Endothelial cell of hepatic sinusoid (primary cell): ENCODE results near the gene PLPP3.

Source experiments
- in situ Hi-C: cut with HindIII; loops from 2 replicates; pipeline ENCODE4 v1.10.0; 2017; ENCODE audit warnings: low sequenced_read_pairs

Gene PLPP3

DNA sequence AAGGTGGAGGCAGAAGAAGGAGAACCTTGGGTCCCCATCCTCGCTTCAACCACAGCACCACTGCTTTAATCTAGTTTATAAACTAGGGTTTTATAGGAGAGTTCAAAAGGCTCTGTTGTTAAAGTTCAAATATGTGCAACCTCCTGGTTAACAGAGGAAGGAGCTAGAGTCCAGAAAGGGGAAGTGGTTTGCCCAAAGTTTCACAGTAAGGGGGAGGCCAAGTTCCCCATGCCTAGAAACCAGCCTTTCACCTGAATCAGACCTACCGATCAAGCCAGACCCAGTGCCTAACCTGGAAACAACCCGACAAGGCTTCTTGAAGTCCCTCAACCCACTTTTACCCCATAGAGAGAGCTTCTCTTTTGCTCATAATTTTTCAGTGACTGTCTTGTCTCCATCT, 106.5 kb downstream of the PLPP3 start:
- in situ Hi-C loops: no loop called here

DNA sequence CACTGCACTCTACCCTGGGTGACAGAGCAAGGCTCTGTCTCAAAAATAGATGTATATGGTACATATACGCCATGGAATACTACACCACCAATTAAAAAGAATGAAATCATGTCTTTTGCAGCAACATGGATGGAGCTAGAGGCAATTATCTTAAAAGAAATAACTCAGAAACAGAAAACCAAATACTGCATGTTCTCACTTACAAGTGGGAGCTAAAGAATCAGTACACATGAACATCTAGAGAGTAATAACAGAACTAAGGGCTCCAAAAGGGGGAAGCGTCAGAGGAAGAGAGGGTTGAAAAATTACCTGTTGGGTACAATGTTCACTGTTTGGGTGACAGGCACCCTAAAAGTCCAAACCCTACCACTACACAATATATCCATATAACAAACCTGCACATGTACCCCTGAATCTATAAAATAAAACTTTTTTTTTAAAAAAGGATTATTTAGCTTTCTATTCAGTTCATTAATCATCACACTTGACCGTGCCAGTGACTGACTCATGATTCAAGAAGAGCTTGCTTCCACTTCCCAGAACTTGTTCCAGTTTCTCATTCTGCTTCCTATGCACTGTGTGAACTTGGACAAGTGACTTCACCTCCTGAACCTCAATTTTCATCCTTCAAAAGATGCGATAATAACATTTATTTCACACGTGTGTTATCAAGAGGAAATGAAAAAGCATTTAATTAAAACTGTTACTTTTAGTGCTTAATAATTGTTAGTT, 109.6 kb downstream of the PLPP3 start:
- in situ Hi-C loops: no loop called here

DNA sequence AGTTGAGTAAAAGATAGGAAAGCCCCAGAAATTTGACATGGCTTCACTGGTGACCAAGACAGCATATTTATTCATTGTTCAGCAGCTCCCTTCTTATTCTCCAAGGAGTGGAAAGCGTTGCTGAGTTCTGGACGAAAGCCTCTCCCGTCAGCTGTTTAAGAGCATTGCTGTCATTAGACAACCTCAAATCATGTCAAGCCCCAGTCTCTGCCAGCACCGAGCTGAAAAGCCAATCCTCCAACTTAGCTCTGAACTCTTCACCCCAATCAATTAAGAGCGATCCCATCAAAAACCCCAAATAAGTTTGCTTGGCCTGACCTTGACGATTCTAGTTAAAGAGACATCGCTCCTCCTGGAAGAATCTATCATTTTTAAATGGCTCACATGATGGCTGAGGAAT, 110.8 kb downstream of the PLPP3 start:
- in situ Hi-C loops: no loop called here

DNA sequence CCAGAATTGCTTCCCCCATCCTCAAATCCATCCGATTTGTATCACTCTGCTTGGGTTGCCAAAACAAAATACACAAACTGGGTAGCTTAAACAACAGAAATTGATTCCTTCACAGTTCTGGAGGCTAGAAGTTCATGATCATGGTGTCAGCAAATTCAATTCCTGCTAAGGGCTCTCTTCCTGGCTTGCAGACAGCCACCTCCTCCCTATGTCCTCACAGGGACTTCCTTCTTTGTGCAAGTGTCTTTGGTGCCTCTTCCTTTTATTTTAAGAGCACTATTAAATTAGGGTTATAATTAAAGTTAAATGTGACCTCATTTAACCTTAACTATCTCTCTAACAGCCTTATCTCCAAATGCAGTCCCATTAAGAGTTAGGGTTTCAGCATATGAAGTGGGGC, 112.8 kb downstream of the PLPP3 start:
- in situ Hi-C loops: no loop called here

- in situ Hi-C loops: no loop called here
Measured at GRCh38 chr1:56464294-56464693, 115.1 kb downstream of the PLPP3 start.

GRCh38 chr1:56463376-56463775, 116.0 kb downstream of the PLPP3 start:
- in situ Hi-C loops: no loop called here

DNA sequence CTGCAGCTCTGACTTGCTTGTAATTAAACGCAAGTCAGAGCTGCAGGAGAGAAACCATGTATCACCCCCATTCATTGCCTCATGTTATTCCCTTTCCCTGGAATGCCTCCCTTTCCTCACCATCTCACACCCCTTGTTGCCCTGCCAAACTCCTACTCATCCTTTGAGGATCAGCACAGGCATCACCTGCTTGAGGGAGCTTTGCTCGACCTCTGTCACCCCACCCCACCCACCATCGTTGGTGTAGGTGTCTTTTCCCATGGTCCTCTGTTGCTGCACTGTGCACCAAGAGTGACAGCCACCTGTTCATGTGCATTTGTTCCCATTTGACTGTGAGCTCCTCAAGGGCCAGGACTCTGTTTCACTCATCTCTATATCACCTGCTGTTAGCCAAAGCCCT, 117.2 kb downstream of the PLPP3 start:
- in situ Hi-C loops: no loop called here

GRCh38 chr1:56461158-56462127, 117.9 kb downstream of the PLPP3 start:
- in situ Hi-C loops: no loop called here

DNA sequence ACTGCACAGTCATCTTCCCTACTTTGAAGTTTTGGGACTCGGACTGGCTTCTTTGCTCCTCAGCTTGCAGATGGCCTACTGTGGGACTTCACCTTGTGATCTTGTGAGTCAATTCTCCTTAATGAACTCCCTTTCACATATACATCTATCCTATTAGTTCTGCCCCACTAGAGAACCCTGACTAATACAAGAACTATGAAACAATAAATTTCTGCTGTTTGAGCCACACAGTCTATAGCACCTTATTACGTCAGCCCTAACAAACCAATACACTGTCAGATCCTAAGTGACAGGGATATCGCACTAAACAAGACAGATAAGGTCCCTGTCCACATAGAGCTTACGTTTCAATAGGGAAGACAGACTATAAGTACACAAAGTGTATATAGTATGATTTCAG, 120.1 kb downstream of the PLPP3 start:
- in situ Hi-C loops: no loop called here

DNA sequence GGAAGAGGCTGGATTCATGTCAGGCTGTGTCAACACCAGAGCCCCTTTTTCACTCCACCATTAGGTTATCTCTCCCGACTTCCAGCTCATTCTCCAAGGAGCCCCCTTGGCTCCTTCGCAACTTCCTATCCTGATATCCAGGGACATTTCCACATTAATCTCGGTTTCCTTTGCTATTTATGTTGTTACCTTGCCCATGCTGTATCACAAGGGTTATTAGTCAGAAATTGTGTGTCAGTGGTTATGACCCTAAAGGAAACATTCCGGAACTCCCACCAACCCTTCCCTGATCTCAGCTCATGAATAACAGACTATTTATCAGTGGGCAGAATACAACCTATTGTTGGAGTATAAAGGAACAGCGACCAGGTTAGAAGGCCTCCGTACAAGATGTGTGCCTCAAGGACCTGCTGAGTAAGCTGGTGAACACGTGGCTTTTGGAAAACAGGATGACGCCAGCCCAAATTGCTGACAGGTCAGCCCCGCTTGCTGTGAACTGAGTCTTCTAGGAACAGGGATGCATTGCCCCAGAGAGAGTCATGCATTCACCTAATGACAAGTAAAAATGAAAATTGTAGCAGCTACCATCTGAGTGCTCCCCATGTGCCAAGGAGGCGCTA, 121.5 kb downstream of the PLPP3 start:
- in situ Hi-C loops: no loop called here

DNA sequence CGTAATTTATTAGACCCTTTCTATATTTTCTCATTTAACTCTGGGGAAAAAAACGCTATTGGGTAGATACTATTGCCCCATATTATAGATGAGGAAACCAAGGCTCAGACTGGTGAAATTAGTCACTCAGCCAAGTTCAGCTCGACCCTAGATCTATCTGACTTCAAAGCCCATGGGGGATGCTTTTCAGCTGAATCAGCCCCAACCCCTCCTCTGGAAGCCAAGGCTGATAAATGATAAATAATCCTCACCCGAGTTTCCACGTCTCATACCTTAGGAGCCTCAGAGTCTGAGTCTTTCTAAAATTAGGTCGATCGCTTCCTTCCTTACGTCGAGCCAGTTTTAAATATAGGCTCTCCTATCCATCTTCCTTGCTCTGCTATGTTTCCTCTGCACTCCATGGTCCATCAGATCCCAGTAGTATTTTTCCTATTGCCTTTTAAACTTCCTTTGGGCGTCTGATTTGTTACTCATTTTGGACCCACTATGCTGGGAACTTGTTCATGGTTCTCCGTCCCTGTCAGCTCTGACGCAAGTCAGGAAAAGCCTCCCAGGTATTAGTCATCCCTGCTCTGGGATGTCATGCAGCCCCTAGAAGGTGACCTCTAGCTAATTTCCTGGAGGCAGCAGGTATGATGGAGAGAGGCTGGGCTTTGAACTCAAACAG, 122.8 kb downstream of the PLPP3 start:
- in situ Hi-C loops: no loop called here

- in situ Hi-C loops: no loop called here
Measured at GRCh38 chr1:56453417-56454078, 125.8 kb downstream of the PLPP3 start.

DNA sequence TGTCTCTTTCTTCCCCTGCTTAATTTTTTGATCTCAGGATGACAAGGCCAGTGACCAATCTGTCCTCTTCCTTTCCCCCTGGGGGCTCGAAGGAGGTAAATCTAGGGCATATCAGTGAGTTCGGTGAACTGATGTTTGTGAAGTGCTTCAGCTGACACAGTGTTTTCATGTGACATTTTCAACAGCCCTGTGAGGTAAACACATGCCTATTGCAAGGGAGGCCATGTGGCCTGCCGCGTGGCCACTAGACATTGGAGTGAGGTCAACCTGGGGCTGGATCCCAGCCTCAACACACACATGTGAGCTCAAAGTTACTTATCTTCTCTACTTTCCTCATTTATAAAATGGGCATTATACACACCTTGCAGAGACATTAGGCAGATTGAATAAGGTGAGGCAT, 126.3 kb downstream of the PLPP3 start:
- in situ Hi-C loops: no loop called here

- in situ Hi-C loops: no loop called here
Measured at GRCh38 chr1:56452027-56453011, 127.0 kb downstream of the PLPP3 start.

DNA sequence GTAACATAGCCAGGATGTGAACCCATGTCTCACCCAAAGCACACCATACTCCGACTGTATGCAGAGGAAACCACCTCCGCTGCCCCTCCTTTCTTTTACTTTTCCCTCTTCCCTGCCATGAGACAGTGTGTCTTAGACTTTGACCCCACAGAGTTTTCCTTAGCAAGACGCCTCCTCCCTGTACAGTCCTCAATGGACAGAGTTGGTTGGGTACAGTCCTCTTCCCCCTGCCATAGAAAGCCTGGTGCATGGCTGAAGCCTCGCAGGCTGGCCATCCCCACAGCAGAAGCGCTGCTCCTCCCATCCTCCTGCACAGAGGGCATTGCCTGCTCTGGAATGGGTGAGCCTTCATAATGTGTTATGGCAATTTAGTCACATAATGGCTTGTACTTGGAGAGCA, 127.9 kb downstream of the PLPP3 start:
- in situ Hi-C loops: no loop called here

DNA sequence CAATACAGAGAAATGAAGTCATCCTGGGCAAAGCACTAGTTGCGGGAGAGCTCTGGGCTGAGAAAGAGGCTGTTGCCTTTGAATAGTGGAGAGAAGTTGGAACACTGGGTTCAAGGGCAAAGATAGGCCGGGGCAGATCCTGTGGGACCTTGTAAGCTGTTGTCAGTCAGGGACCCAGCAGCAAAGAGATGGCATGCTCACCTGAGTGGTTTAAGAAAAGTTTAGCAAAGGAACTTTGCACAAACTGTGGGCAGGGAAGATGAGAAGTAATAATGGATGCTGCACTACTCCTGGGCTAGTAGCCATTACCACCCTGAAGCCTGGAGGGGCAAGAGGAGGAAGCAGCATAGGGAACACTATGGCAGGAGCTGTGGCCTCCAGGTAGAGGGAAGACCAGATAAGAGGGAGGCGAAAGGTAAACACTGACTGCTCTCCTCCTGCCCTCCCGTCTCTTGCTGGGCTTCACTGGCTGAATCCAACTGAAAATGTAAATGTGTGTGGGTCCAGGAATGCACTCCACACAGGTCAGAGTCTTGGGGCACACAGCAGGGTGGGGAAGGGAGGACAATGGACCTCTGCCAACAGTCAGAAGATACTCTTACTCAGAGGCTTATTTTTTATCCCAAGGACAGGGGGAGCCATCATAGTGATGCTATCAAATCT, 129.2 kb downstream of the PLPP3 start:
- in situ Hi-C loops: no loop called here

DNA sequence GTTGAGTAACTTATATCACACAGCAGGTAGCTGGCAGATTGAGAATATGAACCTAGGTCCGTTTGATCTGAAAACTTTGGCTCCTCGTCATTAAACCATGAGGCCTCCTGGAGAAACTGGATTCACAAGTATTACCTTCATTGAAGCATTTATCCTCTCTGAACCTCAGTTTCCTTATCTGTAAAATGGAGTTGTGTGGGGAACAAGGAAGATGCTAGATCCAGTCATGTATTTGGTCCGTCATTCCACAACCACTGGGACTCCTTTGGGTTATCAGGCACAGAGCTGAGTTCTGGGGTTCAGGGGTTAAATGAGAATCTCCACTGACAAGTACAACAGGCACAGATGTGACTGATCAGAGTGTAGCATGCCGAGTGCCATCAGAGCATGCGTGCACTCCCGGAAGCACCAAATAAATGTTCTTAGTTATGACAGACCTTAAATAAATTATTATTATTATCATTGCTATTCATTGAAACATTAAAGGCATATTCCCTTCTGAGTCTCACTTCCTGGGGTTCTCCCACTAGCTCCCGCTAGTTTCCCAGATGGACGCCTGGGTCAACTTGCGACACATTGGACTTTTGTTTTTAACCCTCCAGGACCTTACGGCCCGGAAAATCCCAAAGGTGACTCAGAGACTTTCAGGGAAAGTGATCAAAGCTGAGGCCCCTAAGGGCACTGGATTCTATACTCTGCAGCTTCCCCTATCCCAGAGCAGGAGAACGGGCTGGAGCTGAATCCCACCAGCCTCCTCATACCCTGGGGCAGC, 130.6 kb downstream of the PLPP3 start:
- in situ Hi-C loops: no loop called here

GRCh38 chr1:56447823-56448222, 131.5 kb downstream of the PLPP3 start:
- in situ Hi-C loops: no loop called here
